Caco-2 (cell line): ENCODE measurements around the gene HOXB6. TPM values are rescaled to one million over a fixed set of nuclear protein-coding genes. Genes with fewer than 3 reads are reported as not detected.

Experiments
- BruUV-seq: library from RNA; stranded (reverse); fragments of 400-500 nt; replicated peaks from 2 replicates; lab custom pipeline; 2021; lab: Mats Ljungman, UMichigan
- CTCF ChIA-PET: fragments of 300-600 bp; sonication (Branson Sonifier 250); formaldehyde crosslinking; loops from one replicate; lab custom pipeline; 2022; ENCODE audit warnings: antibody characterized with exemption; lab: Charles Lee
- POLR2A ChIA-PET: fragments of 300-600 bp; sonication (Branson Sonifier 250); formaldehyde crosslinking; loops from one replicate; lab custom pipeline; 2022; ENCODE audit warnings: antibody characterized with exemption; lab: Charles Lee
- DNase-seq, 2 experiments: peaks; one replicate each; pipeline versions ENCODE4 v3.0.0 to v3.0.0-alpha.2; 2020 to 2022
- H3K27me3 ChIP-seq: replicated peaks from 2 replicates; pipeline ENCODE4 v1.6.0; 2011; ENCODE audit warnings: low read length; ENCODE audit not compliant: control insufficient read depth, insufficient read depth
- H3K36me3 ChIP-seq: 2 replicates; pipeline ENCODE4 v1.5.1; 2011; ENCODE audit warnings: low read length; ENCODE audit not compliant: control insufficient read depth, insufficient read depth
- H3K4me1 ChIP-seq: fragments of 250-450 bp; sonication (Bioruptor Pico); 2 replicates; pipeline ENCODE4 v1.5.1; 2020; ENCODE audit warnings: mild to moderate bottlenecking
- H3K4me3 ChIP-seq: 2 replicates; pipeline ENCODE4 v1.5.1; 2011; ENCODE audit warnings: low read depth, mild to moderate bottlenecking, control low read depth, low read length
- H3K9me3 ChIP-seq: fragments of 250-450 bp; sonication (Bioruptor Pico); 2 replicates; pipeline ENCODE4 v1.5.1; 2020; ENCODE audit warnings: mild to moderate bottlenecking, moderate library complexity
- H3K27ac Mint-ChIP-seq: one replicate; pipeline ENCODE4 v1.8.0; 2022; ENCODE audit warnings: mixed read lengths; ENCODE audit not compliant: unreplicated experiment
- H3K27me3 Mint-ChIP-seq: one replicate; pipeline ENCODE4 v1.8.0; 2022; ENCODE audit warnings: mixed read lengths; ENCODE audit not compliant: insufficient read depth, unreplicated experiment
- H3K36me3 Mint-ChIP-seq: one replicate; pipeline ENCODE4 v1.8.0; 2022; ENCODE audit warnings: mild to moderate bottlenecking, mixed read lengths; ENCODE audit not compliant: insufficient read depth, unreplicated experiment
- H3K4me1 Mint-ChIP-seq: one replicate; pipeline ENCODE4 v1.8.0; 2022; ENCODE audit warnings: low read depth, mixed read lengths; ENCODE audit not compliant: unreplicated experiment
- H3K4me3 Mint-ChIP-seq: one replicate; pipeline ENCODE4 v1.8.0; 2022; ENCODE audit warnings: mild to moderate bottlenecking, moderate library complexity, mixed read lengths; ENCODE audit not compliant: unreplicated experiment
- H3K9me3 Mint-ChIP-seq: one replicate; pipeline ENCODE4 v1.8.0; 2022; ENCODE audit warnings: mixed read lengths; ENCODE audit not compliant: unreplicated experiment
- intact Hi-C: fragments of 100-400 bp; cut with micrococcal nuclease; formaldehyde crosslinking; loops from one replicate; pipeline ENCODE4 v1.10.0; 2022; ENCODE audit not compliant: unreplicated experiment
- total RNA-seq: library from RNA; stranded (reverse); gene quantifications from 2 replicates; pipeline ENCODE4 v1.2.3, GENCODE V29; 2022
- TF ChIP-seq, protein P1 (sequence below), 2 experiments: fragments of 200-600 bp in 1 of 2; IDR thresholded peaks; 1 replicate in 1 of 2; 2 replicates in 1 of 2; pipeline versions ENCODE4 v1.5.1 to v1.8.0; 2011 to 2022; ENCODE audit warnings: antibody characterized with exemption in 1 of 2, control low read depth in 1 of 2, inconsistent platforms in 1 of 2, low read depth in 1 of 2, low read length in 1 of 2, mild to moderate bottlenecking in 1 of 2, moderate library complexity in 1 of 2; ENCODE audit not compliant: insufficient read depth in 1 of 2, severe bottlenecking in 1 of 2, unreplicated experiment in 1 of 2

Gene HOXB6
- total RNA-seq, 1 experiment from 2014 or later = 1.9 TPM

DNA sequence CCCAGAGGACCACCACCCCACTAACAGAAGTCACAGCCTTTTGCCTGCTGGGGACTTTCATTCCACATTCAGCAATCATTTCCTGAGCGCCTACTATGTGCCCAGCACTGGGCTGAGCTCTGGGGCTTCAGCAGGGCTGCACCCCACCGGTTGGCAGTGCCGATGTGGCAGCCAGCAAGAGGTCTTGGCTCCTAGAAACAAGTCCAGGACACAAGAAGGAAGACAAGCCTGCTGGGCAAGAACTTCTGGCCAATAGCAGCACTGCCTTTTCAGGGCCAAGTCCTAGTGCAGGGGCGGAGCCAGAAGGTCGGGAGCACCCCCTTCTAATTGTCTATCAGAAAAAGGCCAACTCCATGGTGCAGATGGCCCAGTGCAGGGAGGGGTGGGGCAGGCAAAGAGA lies 34.4 kb upstream of the HOXB6 start:
- intact Hi-C loops = no loop called here
- Mint-ChIP-seq H3K4me3 (no peak overlapping the region), H3K27me3 (peaks cover 8% of the 10 kb centered on the region), H3K9me3 (no peaks in the 10 kb centered on the region), H3K4me1 (no peaks in the 10 kb centered on the region), H3K36me3 (no peaks in the 10 kb centered on the region), H3K27ac (no peak overlapping the region)
- TF ChIP-seq, protein P1, sequence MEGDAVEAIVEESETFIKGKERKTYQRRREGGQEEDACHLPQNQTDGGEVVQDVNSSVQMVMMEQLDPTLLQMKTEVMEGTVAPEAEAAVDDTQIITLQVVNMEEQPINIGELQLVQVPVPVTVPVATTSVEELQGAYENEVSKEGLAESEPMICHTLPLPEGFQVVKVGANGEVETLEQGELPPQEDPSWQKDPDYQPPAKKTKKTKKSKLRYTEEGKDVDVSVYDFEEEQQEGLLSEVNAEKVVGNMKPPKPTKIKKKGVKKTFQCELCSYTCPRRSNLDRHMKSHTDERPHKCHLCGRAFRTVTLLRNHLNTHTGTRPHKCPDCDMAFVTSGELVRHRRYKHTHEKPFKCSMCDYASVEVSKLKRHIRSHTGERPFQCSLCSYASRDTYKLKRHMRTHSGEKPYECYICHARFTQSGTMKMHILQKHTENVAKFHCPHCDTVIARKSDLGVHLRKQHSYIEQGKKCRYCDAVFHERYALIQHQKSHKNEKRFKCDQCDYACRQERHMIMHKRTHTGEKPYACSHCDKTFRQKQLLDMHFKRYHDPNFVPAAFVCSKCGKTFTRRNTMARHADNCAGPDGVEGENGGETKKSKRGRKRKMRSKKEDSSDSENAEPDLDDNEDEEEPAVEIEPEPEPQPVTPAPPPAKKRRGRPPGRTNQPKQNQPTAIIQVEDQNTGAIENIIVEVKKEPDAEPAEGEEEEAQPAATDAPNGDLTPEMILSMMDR (IDR thresholded peaks at IDR 0.05; ENCODE audit: insufficient read depth in 1 of 2, low read depth in 1 of 2, low read length in 1 of 2, severe bottlenecking in 1 of 2, unreplicated experiment in 1 of 2) = no peak
- Histone ChIP-seq H3K4me1 (no peaks in the 10 kb centered on the region), H3K4me3 (no peak overlapping the region), H3K9me3 (no peaks in the 10 kb centered on the region), H3K27me3 (no peaks in the 10 kb centered on the region), H3K36me3 (no peaks in the 10 kb centered on the region)
- POLR2A ChIA-PET = no interaction called here
- DNase-seq = no peak
- BruUV-seq = no TSS peak
- CTCF ChIA-PET = interaction anchor here (1.0 kb wide), 1 partner anchor 10 kb away, joined by 3 read pairs; no protein-coding TSS in a partner anchor

DNA sequence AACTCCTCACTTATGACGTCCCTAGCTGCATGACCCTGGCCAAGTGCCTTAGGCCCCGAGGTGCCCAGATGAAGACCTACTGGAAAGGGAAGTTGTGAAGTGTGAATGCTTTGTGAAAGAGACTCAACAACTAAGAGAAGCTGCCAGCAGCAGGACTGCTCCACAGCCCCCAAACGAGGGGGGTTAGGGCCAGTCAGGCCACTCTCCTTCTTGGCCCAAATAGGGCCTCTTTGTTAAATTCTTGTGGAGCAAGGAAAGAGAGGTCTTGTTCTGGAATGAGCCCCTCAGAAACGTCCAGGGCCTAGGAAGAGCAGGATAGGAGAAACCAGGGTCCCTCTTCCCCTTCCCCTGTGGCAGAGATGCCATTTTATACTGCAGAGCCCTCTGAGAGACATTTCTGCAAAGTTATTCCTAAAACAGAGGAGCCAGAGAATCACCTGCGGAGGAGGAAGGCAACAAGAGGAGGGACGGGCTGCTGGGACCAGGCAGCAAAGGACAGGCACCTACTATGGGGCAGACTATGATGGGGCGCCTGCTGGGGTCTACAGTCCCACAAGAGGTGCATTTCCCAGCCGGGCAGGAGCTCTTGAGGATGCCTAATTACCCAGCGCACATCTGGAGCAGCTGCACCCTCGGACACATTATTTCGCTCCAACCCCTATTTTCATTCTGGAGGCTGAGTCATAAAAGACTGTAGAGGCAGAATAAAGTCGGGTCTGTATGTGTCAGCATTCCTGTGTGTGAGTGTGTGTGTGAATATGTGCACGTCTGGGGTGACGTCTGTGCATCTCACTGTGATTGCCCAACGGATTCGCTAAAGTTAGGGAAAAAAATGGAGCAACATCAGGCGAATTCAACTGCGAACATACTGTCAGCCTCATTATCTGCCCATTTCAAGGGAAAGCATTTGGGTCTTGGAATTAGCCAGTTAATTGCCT lies 32.8 kb upstream of the HOXB6 start:
- no peak for DNase-seq
- POLR2A ChIA-PET = no interaction called here
- Mint-ChIP-seq H3K4me1 (no peaks in the 10 kb centered on the region), H3K9me3 (no peaks in the 10 kb centered on the region), H3K27ac (no peak overlapping the region), H3K36me3 (no peaks in the 10 kb centered on the region), H3K27me3 (peaks cover 8% of the 10 kb centered on the region), H3K4me3 (no peak overlapping the region)
- CTCF ChIA-PET = interaction anchor here (1.8 kb wide), 1 partner anchor 241 kb away, joined by 7 read pairs; no protein-coding TSS in a partner anchor
- intact Hi-C loops = no loop called here
- TF ChIP-seq, protein P1 (IDR thresholded peaks at IDR 0.05; ENCODE audit: insufficient read depth in 1 of 2, low read depth in 1 of 2, low read length in 1 of 2, severe bottlenecking in 1 of 2, unreplicated experiment in 1 of 2) = no peak
- Histone ChIP-seq H3K4me3 (no peak overlapping the region), H3K4me1 (no peaks in the 10 kb centered on the region), H3K36me3 (no peaks in the 10 kb centered on the region), H3K27me3 (no peaks in the 10 kb centered on the region), H3K9me3 (no peaks in the 10 kb centered on the region)
- BruUV-seq = no TSS peak

DNA sequence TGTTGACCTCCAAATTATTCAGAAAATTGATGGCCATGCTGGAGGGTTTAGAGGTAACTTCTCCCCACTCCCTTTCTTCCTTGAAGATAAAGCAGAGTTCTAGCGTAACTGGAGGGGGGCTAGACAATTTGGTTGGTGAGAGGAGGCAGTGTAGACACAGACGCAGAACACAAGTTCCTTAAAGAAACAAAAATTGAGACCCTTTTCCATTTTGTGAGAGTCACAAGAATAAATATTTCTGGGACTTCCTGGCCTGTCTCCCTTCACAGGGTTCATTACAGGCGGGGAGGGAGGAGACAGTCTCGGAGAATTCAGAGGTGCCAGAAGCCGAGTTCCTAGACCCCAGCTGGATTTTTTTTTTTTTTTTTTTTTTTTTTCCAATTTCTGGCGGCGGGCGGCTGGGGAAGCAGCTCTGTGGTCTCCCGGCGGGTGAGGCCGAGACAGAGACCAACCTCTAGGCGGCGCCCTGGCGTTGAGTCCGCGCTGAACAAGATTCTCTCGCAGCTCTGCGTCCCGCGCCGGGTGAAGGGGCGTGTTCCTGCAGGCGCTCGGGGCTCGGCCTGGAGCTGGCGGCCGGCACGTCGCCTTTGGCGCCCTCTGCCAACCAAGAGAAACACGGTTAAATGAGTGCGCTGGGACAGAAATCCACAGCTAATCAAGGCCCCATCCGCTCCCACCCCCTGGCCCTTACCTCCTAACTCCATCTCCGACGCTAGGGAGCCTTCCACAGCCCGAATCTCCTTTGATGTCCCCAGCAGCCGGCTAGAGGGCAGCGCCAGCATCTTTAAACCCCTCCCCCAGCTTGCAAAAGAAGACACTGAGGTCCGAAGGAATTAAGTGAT lies 31.6 kb upstream of the HOXB6 start:
- no TSS peak for BruUV-seq
- Mint-ChIP-seq H3K4me3 (no peak overlapping the region), H3K9me3 (no peaks in the 10 kb centered on the region), H3K36me3 (no peaks in the 10 kb centered on the region), H3K4me1 (no peaks in the 10 kb centered on the region), H3K27me3 (peaks cover 5% of the 10 kb centered on the region), H3K27ac (no peak overlapping the region)
- no peak overlapping the region for H3K4me3 ChIP-seq
- CTCF ChIA-PET = interaction anchor here (0.6 to 1.8 kb wide), 7 partner anchors 35 to 301 kb away, joined by 3 to 8 read pairs (median 4); no protein-coding TSS in a partner anchor
- intact Hi-C loops = no loop called here
- H3K36me3 ChIP-seq = no peaks in the 10 kb centered on the region
- POLR2A ChIA-PET = interaction anchor here (0.7 kb wide), 1 partner anchor 11 kb away, joined by 4 read pairs; no protein-coding TSS in a partner anchor
- no peaks in the 10 kb centered on the region for H3K27me3 ChIP-seq
- no peaks in the 10 kb centered on the region for H3K9me3 ChIP-seq
- TF ChIP-seq, protein P1 (IDR thresholded peaks at IDR 0.05; ENCODE audit: insufficient read depth in 1 of 2, low read depth in 1 of 2, low read length in 1 of 2, severe bottlenecking in 1 of 2, unreplicated experiment in 1 of 2) = peak in 1 of 2 experiments; percentile 51
- H3K4me1 ChIP-seq = peaks cover 5% of the 10 kb centered on the region
- DNase-seq = peak in 1 of 2 experiments; percentile 49
